Psoas muscle (tissue), 8 donors: Measurements from ENCODE around the gene UBE2J1. TPM values are rescaled to one million over a fixed set of nuclear protein-coding genes. Genes with fewer than 3 reads are reported as not detected.

Experiments used
- ATAC-seq, 4 donors: fragments of 200-7000 bp; cut with Tn5 transposase; one replicate each; pipeline ENCODE4 v1.9.1; 2020; ENCODE audit warnings: moderate library complexity in 3 of 4, mild to moderate bottlenecking in 2 of 4
- DNase-seq, 2 donors: peaks; one replicate each; pipeline ENCODE4 v3.0.0-alpha.2; 2020
- H3K27ac ChIP-seq: fragments of 200-600 bp; one replicate; pipeline ENCODE4 v1.8.0; 2022
- H3K27me3 ChIP-seq, 3 donors: fragments of 200-600 bp in 1 of 3; one replicate each; pipeline versions ENCODE4 v1.6.1 to v1.8.0; 2013 to 2022; ENCODE audit warnings: low read length in 2 of 3, mild to moderate bottlenecking in 2 of 3, moderate library complexity in 1 of 3; ENCODE audit not compliant: insufficient read depth in 3 of 3
- H3K36me3 ChIP-seq, 2 donors: fragments of 200-600 bp in 1 of 2; one replicate each; pipeline versions ENCODE4 v1.6.1 to v1.8.0; 2013 to 2022; ENCODE audit warnings: low read depth in 1 of 2, mild to moderate bottlenecking in 1 of 2, moderate library complexity in 1 of 2; ENCODE audit not compliant: insufficient read depth in 1 of 2
- H3K4me1 ChIP-seq: fragments of 200-600 bp; one replicate; pipeline ENCODE4 v1.8.0; 2022
- H3K4me3 ChIP-seq: fragments of 200-600 bp; one replicate; pipeline ENCODE4 v1.8.0; 2022; ENCODE audit warnings: mild to moderate bottlenecking
- H3K9me3 ChIP-seq: fragments of 200-600 bp; one replicate; pipeline ENCODE4 v1.8.0; 2022
- CTCF ChIP-seq: fragments of 200-600 bp; IDR thresholded peaks from one replicate; pipeline ENCODE4 v1.8.0; 2022; ENCODE audit warnings: antibody characterized with exemption
- WGBS, 3 donors: extraction: QIAGEN DNeasy Blood & Tissue Kit; methylation state at CpG; one replicate each; pipeline versions ENCODE4 v1.1.6 to v1.1.7; 2013; 5-methylcytosine and 5-hydroxymethylcytosine counted together
- intact Hi-C, 2 donors: fragments of 100-400 bp; cut with DNase I; formaldehyde crosslinking; loops; one replicate each; pipeline versions ENCODE4 v1.11.0 to v1.14.2; 2022
- polyA plus RNA-seq, 3 donors: library from polyadenylated mRNA; stranded (reverse); fragments of 200-250 nt; gene quantifications; one replicate each; pipeline ENCODE4 v1.2.3, GENCODE V29; 2013
- total RNA-seq, 4 donors: library from RNA; stranded (reverse); fragmentation: NEBNext Ultra II Directional in 2 of 4; extraction: Animal tissue kit (Norgen Biotek cat#: 25700) in 2 of 4; gene quantifications; one replicate each; pipeline versions ENCODE4 v1.2.1 to v1.2.4, GENCODE V29; 2021 to 2023
- donor health status: healthy with polysubstance abuse.
- donor health status: DM: no; HTN: no; CAD: no; lungs with moderate emphysema.
- donor health status: Bipolar disorder and iron deficiency.
- donor health status: healthy.
- donor health status: DM: yes; HTN: yes; CAD: no.
- donor health status: DM: no; HTN: no; CAD: no.
- donor health status: DM: no; HTN: no; CAD: no.
- donor health status: DM: yes; HTN: yes; CAD: no.

The UBE2J1 gene
- total and polyA plus RNA-seq, 7 donors, result 10.0 to 21.6 (median 16.3) TPM

DNA sequence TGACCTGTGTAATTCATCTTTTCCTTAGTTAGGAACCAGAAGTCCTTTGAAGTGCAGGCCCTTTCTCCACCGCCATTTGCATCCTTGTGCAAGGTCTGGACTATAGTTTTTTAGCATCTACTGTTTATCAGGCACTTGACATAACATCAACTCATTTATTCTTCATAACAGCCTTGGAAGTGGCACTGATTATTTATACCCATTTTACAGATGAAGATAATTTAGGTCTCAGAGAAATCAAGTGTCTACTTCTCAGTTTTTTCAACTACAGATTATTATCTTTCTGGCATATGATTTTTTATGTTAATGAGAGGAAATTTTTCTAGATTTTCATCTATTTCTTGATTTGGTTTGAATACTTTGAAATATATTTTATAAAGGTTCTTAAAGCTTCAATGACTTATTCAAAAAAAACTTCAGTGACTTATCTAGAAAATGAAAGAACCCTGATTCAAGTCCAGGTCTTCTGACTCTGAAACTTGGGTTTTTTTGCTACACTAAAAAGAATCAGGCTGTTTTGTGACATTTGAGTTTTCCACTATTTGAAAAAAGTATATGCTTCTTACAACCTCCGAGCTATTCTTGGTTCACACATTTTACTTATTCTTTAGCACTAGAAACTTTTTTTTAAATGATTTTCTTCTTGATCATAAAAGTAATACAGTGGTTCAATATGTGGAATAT lies 3.1 kb upstream of the UBE2J1 start:
- ATAC-seq (no peak), DNase-seq (no peak)
- H3K27me3 ChIP-seq, result no peaks in the 10 kb centered on the region
- TF ChIP-seq CTCF, result no peak
- intact Hi-C loops, result loop anchor here (10.0 kb wide), 2 partner anchors 231 to 371 kb away; no protein-coding TSS in a partner anchor
- no peak overlapping the region for H3K4me3 ChIP-seq
- 92 to 93% (median 93%) methylated on average over 2 of the region's 2 CpGs for WGBS, 3 donors
- H3K9me3 ChIP-seq, result no peaks in the 10 kb centered on the region
- H3K27ac ChIP-seq, result no peak overlapping the region
- H3K36me3 ChIP-seq, result no peaks in the 10 kb centered on the region
- peaks cover 5% of the 10 kb centered on the region for H3K4me1 ChIP-seq

- no peak for TF ChIP-seq CTCF
- H3K4me3 ChIP-seq, result peak overlapping the region; percentile 92
- ATAC-seq (no peak), DNase-seq (no peak)
- intact Hi-C loops, result loop anchor here (10.0 kb wide), 2 partner anchors 229 to 369 kb away; no protein-coding TSS in a partner anchor
- no peaks in the 10 kb centered on the region for H3K36me3 ChIP-seq
- no peaks in the 10 kb centered on the region for H3K27me3 ChIP-seq
- H3K27ac ChIP-seq, result peak overlapping the region; percentile 98
- H3K4me1 ChIP-seq, result peaks cover 15% of the 10 kb centered on the region
- WGBS, 3 donors, result 77 to 87% (median 81%) methylated on average over 2 of the region's 2 CpGs
- no peaks in the 10 kb centered on the region for H3K9me3 ChIP-seq
Observed at GRCh38 chr6:89353702-89354392, 1.3 kb upstream of the UBE2J1 start.

- Histone ChIP-seq H3K4me3 (peak overlapping the region; percentile 92), H3K27me3 (no peaks in the 10 kb centered on the region), H3K9me3 (no peaks in the 10 kb centered on the region), H3K27ac (peak overlapping the region; percentile 98), H3K36me3 (no peaks in the 10 kb centered on the region), H3K4me1 (peaks cover 23% of the 10 kb centered on the region)
- no peak for TF ChIP-seq CTCF
- intact Hi-C loops, result loop anchor here (10.0 kb wide), 2 partner anchors 228 to 368 kb away; no protein-coding TSS in a partner anchor
- 45 to 46% (median 46%) methylated on average over 27 of the region's 27 CpGs for whole genome bisulfite sequencing, 3 donors
- ATAC-seq, result peak in 3 of 4 donors; percentile 0 to 7 (median 4)
- DNase-seq, result no peak
Observed at GRCh38 chr6:89353118-89353556, 615 bp upstream of the UBE2J1 start.

DNA sequence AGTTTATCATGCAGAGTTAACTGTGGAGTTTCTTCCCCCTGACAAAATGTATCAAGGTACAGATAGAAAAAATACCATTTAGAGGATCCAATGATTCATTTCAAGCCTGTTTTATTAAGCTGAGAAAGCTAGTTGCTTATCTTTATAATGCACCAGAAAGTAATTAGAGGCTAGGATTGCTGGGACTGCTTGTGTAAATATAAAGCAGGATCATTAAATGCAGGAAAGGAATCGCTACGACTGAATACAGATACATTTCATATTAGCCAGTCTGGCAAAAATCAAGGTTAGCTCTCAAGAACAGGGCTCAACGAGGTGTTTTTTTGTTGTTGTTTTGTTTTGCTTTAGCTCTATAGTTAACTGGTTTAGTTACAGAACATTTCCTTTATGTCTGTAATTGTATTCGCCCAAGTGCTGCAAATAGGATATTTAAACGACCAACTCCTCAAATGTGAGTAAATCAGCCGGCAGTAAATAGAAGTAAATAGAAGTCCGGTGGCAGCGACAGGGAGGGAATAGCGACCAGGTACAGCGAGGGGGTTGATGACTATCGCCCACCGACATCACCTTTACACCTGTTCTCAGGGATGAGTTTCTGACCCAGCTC lies 748 bp downstream of the UBE2J1 start:
- no peak for ATAC-seq
- H3K36me3 ChIP-seq, result no peaks in the 10 kb centered on the region
- no peaks in the 10 kb centered on the region for H3K9me3 ChIP-seq
- 0% methylated on average over 12 of the region's 12 CpGs for WGBS, 3 donors
- no peak for TF ChIP-seq CTCF
- DNase-seq, result no peak
- H3K4me3 ChIP-seq, result peak overlapping the region; percentile 92
- intact Hi-C loops, result loop anchor here (10.0 kb wide), 2 partner anchors 227 to 367 kb away; no protein-coding TSS in a partner anchor
- H3K27ac ChIP-seq, result peak overlapping the region; percentile 98
- no peaks in the 10 kb centered on the region for H3K27me3 ChIP-seq
- H3K4me1 ChIP-seq, result peaks cover 35% of the 10 kb centered on the region
